MM.1S (cell line): ENCODE results near the gene DAO.

ENCODE experiments used
- EZH2 ChIP-seq: fragments of 300-600 bp; sonication (generic); optimal IDR thresholded peaks from 2 replicates; pipeline ENCODE3; 2017; ENCODE audit warnings: low read depth, mild to moderate bottlenecking, antibody characterized with exemption, low read length, mixed read lengths
- EZH2phosphoT487 ChIP-seq: fragments of 300-600 bp; sonication (generic); IDR thresholded peaks from 2 replicates; pipeline ENCODE4 v1.6.1; 2018; ENCODE audit warnings: antibody characterized with exemption, low read length
- TF ChIP-seq, protein P1 (sequence below): fragments of 300-600 bp; sonication (generic); IDR thresholded peaks from 2 replicates; pipeline ENCODE4 v1.5.1; 2016; ENCODE audit warnings: antibody characterized with exemption, low read length, mixed read lengths

DNA sequence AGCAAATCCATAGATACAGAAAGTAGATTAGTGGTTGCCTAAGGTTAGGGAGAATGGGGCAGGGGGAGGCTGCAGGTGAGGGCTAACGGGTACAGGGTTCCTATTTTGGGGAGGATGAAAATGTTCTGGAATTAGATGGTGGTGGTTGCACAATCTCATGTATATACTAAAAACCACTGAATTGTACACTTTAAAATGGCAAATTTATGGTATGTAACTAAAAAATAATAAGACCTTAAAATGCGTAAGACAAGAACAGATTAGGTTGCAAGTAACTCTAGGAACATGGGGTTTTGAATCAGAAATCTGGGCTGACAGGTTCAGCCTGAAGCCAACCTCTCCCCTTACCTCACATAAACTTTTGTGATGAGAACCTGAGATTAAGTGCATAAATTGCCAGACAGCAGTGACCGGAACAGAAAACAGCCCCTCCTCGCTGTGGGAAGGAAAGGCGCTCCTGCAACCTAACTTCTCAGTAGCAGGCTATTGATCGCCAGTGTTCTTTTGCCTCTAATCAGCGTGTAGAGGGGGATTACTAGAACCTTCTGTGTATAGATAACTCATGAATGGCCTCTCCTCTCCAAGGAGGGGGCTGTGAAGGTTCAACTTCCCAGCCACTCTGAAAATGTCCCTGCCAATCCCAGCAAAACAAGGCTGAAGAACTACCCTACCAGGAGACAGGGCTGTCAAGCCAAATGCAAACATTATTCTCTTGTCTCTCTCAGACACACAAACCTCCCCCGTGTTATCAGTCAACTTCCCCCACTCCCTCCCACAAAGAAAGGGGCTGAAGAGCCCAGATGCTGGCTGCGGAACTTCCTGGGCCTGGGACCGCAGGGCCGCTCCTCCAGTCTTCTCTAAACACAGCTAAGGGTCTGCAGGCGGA is 24.4 kb upstream of the DAO start:
- TF ChIP-seq, protein P1, sequence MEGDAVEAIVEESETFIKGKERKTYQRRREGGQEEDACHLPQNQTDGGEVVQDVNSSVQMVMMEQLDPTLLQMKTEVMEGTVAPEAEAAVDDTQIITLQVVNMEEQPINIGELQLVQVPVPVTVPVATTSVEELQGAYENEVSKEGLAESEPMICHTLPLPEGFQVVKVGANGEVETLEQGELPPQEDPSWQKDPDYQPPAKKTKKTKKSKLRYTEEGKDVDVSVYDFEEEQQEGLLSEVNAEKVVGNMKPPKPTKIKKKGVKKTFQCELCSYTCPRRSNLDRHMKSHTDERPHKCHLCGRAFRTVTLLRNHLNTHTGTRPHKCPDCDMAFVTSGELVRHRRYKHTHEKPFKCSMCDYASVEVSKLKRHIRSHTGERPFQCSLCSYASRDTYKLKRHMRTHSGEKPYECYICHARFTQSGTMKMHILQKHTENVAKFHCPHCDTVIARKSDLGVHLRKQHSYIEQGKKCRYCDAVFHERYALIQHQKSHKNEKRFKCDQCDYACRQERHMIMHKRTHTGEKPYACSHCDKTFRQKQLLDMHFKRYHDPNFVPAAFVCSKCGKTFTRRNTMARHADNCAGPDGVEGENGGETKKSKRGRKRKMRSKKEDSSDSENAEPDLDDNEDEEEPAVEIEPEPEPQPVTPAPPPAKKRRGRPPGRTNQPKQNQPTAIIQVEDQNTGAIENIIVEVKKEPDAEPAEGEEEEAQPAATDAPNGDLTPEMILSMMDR: no peak
- TF ChIP-seq EZH2phosphoT487: no peak
- TF ChIP-seq EZH2: no peak
